ENCODE results near the gene CNTRL.

DNA sequence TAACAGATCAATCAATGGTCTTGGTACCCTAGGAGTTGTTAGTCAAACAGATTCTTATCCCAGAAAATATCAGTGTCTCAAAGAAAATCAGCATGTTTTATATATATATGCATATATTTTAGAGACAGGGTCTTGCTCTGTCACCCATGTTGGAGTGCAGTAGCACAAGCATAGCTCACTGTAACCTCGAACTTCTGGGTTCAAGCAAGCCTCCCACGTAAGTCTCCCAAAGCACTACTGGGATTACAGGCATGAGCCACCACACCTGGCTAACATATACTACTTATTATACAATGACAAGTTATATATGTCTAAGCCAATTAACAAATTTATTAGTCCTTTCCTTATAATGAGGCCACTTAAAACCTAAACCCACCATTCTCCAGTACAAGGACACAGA, 116.5 kb downstream of the CNTRL start:
- no peak for TF ChIP-seq CTCF (IDR thresholded peaks at IDR 0.05)
- TF ChIP-seq RAD21 (conservative IDR thresholded peaks at IDR 0.05 in 1 of 2, IDR thresholded peaks at IDR 0.05 in 1 of 2) = no peak
- TF ChIP-seq ESRRA (IDR thresholded peaks at IDR 0.05; ENCODE audit: borderline replicate concordance, low read length) = no peak
- TF ChIP-seq, protein P1, sequence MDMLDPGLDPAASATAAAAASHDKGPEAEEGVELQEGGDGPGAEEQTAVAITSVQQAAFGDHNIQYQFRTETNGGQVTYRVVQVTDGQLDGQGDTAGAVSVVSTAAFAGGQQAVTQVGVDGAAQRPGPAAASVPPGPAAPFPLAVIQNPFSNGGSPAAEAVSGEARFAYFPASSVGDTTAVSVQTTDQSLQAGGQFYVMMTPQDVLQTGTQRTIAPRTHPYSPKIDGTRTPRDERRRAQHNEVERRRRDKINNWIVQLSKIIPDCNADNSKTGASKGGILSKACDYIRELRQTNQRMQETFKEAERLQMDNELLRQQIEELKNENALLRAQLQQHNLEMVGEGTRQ (IDR thresholded peaks at IDR 0.05) = no peak
- TF ChIP-seq CEBPB (IDR thresholded peaks at IDR 0.05) = no peak
- TF ChIP-seq CHD2 (IDR thresholded peaks at IDR 0.05; ENCODE audit: low read length, partially characterized antibody) = no peak
- no peak for TF ChIP-seq SREBF2 (IDR thresholded peaks at IDR 0.05)
- TF ChIP-seq POLR2A (IDR thresholded peaks at IDR 0.05; ENCODE audit: low read length) = no peak
- TF ChIP-seq PHF8 (IDR thresholded peaks at IDR 0.05; ENCODE audit: borderline replicate concordance, low read depth) = no peak
- TF ChIP-seq SMC3 (IDR thresholded peaks at IDR 0.05) = no peak
- no peak for TF ChIP-seq RFX5 (IDR thresholded peaks at IDR 0.05)
- TF ChIP-seq NFE2L2 (conservative IDR thresholded peaks at IDR 0.05; ENCODE audit: low read length) = no peak
- no peak for TF ChIP-seq EP300 (IDR thresholded peaks at IDR 0.05)
